Stimulated activated CD8-positive, alpha-beta memory T cell treated with anti-CD3 and anti-CD28 coated beads, Interleukin-4, amount 100 ng/mL, for 24 hours (primary cell): ENCODE data around the gene PER3.

Source experiments
- DNase-seq: peaks from one replicate; pipeline ENCODE4 v3.0.0-alpha.2; 2020; ENCODE audit warnings: low read depth

PER3 gene

DNA sequence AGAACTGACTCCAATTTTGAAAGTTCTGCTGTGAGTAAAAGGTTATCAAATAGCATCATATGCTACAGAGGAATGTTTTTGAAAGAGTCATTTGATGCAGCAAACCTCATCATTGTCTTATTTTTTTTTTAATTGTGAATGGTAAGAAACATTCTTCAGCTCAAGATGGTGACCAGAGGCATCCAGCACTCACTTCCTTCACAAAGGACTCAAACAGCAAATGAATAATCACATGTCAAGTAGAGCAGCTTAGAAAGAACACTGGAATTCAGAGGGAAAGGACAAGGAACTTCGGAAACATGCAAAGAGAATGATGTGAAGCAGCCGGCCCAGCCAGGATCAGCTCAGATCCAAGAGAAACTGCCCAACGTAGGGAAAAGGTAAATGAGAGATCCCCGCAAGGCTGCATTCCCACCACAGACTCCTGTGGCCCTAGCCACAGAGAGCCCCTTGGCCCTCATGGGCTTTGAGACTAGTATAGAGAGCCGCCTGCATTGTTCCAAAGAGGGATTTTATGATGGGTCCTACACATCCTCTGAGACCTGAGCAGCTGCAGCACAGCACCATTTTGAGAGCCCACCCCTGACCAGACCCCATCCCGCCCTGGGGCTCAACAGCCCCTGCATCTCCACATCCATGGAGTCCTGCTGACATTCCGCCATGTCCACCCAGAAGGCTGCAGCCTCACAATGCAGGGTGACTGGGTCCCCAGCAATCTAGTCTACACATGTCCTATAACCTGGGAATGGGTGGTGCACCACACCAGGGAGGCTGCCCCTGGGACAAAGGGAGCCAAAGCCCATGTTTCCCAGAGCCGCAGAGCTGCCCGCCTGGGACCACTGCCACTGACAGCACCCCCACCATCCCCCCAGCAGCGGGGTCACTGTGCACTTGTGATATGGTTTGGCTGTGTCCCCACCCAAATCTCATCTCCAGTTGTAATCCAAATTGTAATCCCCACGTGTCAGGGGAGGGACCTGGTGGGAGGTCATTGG, 90.0 kb downstream of the PER3 start:
- DNase-seq, result no peak

DNA sequence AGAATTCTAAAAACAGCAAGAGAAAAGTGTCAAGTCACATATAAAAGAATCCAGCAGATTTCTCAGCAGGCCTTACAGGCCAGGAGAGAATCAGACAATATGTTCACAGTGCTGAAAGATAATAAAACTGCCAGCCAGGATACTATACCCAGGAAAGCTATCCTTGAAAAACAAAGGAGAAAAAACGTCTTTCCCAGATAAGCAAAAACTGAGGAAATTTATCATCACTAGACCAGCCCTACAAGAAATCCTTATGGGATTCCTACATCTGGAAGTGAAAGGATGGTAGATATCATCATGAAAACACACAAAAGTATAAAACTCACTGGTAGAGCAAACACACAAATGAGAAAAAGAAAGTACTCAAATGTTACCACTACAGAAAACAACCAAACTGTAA, 93.9 kb downstream of the PER3 start:
- no peak for DNase-seq

DNA sequence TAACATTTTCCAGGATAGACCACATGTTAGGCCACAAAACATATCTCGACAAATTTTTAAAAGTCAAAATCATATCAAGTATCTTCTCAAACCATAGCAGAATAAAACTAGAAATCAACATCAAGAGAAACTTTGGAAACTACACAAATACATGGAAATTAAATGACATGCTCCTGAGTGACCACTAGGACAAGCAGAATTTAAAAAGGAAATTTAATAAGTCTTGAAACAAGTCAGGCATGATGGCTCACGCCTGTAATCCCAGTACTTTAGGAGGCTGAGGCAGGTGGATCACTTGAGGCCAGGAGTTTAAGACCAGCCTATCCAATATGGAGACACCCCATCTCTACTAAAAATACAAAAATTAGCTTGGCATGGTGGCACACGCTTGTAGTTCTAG, 95.1 kb downstream of the PER3 start:
- no peak for DNase-seq

DNA sequence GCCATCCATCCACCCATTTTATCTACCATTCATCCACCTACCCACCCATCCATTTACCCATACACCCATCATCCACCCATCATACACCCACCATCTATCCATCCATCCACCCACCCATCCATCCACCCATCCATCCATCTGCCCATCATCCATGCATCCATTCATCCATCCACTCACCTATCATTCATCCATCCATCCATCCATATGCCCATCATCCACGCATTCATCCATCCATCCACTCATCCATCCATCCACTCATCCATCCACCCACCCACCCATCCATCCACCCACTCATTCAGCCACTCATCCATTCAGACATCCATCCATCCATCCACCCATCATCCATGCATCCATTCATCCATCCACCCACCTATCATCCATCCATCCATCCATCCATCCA, 100.7 kb downstream of the PER3 start:
- DNase-seq, result no peak

DNA sequence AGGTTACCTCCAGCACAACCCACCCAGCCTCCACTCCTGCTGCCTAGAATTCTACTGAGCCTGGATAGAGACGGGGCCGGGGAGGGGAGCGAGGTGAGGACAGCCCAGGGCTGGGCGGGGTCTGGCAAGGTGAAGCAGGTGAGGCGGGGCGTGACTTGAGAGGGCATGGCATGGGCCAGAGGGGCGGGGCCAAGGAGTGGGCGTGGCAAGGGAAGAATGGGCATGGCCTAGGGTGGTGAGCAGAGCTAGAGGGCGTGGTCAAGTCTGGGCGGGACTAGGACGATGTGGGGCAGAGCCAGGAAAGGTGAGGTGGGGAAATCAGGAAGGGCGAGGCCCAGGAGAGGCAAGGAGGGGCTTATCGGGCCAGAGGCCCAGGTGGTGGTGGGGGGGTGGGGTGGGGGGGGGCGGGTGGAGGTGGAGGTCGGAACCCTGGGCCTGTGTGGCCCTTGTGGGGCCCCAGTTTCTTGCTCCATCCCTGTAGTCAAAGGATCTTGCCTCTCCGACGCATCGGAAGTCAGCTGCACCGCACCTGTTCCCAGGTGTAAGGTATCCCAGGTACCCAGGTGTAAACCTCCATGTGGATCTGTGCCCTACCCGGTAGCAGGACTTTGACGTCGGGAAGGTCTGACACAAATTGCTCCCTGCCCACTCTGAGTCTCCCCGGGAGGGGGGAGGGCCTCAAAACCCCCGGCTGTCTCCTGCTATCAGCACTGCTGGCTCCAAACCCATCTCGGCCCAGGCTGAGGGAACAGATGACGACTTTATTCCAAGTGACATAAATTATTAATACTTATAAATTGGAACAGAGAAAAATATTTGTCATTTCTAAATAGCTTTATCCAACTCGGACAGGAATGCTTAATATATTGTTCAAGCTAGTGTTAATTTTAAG, 101.7 kb downstream of the PER3 start:
- DNase-seq, result no peak

DNA sequence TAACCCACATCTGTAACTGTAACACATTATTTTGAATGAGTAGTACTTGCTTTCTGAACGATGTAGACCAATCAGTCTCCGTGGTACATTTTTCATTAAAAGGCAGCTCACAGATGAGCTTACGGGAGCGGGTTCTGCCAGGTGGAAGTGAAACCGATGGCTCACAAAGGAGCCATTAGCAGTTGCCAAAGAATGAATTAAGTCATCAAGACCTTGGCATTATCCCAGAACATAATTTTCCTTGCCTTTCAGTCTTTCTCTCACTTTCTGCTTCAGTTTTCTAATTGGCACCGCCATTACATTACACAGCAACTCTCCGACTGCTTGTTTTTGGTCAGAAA, 102.3 kb downstream of the PER3 start:
- no peak for DNase-seq

DNA sequence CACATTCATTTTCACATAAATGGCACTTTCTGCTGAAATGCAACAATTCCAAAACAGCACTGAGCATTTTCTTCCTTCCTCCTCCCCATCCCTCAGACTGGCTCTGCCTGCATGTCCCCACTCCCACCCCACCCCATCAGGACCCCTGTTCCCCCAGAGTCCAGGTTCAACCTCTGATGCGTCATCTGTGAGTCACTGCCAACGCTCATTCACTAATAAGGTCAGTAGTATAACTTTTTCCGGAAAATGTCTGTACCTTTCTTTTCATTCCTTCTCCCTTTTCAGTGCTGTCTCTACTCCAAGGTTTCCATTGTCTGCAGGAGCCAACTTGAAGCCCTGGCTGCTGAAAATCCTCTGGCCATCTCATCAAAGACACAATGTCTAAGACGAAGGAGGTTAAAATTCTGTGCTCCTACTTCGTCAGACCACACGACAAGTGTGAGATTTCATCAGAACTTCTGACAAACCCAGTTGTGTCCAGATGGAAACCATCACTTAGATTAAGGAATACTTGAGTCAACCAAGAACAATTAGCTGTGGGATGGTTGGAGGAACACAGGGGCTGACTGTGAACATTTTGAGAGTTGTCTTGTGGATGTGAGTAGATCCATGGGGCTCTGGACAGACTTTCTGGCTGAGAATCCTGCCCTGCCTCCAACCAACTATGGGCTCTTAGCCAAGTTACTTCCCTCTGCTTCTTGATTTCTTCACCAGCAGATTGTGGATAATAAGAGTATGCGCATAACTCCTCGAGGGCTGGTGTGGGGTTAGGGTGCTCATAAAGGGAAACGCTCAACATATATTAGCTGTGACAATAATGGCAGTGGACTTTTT, 104.4 kb downstream of the PER3 start:
- DNase-seq, result no peak

DNA sequence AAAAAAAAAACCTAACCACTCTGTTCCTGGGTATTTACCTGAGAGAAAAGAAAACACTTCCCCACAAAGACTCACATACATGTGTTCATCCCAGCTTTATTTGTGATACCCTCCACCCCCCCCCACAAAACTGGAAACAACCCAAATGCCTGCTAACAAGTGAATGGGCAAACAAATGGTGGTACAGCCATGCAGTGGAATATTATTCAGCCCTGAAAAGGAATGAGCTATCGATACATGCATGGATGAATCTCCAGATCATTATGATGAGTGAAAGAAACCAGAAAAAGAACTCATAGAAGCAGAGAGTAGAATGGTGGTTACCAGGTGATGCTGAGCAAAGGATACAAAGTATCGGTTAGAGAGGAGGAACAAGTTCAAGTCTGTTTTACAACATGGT, 106.8 kb downstream of the PER3 start:
- no peak for DNase-seq

DNA sequence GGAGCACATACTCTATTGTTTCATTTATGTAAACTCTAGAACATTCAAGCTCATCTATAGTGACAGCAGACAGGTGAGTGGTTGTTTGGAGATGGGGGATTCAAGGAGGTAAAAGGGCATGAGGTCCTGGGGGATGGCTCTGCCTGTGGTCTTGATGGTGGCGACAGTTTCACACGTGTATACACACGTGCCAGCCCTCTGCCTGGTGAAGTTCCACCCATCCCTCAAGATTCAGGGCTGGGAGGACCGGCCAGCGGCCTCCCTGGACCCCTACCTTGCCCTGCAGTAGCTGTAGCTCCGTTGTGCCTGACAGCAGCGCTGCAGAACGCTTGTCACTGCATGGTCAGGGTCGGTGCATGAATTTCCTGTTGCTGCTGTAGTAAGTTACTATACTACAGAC, 107.7 kb downstream of the PER3 start:
- DNase-seq, result no peak

DNA sequence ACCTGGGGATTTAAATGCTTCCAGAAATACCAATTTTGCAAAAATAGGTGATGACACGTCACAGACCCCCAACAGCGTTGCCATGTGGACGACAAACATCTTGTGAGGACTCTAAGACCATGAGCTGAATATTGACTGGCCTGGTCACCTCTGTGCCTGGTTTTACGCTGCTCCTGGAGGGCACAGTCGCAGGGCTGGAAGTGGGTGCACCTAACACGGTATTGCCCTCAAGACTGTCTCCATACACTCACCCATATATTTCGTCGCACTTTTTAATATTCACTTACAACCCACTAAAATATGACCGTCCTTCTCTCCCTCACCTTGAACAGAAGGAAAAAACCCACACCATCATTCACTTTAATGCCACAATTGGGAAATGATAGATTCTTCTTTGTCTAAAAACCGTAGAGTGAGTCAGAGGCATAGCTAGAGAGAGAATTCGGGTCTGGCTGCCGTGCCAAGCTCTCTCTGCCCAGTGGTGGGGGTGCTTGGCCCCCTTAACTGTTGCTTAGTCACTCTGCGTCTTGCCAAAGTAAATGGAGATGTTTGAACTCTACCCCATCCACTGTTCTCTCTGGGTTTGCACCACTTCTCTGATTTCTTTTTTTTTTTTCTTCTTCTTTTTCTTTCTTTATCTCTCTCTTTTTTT, 109.6 kb downstream of the PER3 start:
- DNase-seq, result no peak
